Measurements from ENCODE around the gene NUDT10.

GRCh38 chrX:51296138-51296537 lies 36.5 kb upstream of the NUDT10 start:
- TF ChIP-seq CTCF (tag by site-specific recombination; IDR thresholded peaks at IDR 0.05) (no peak), ZNF571 (tag by site-specific recombination; IDR thresholded peaks at IDR 0.05) (no peak), REST (tag by site-specific recombination; IDR thresholded peaks at IDR 0.05) (no peak), PBX3 (CRISPR knock-in tag; IDR thresholded peaks at IDR 0.05) (no peak), PRDM1 (tag by site-specific recombination; IDR thresholded peaks at IDR 0.05) (no peak)

All from HEK293 (cell line).